HTERT RPE-1 (cell line): ENCODE measurements around the gene PSD.

Experiments used
- in situ Hi-C: fragments of 300-500 bp; cut with MboI; formaldehyde crosslinking; loops from 4 replicates; pipeline ENCODE4 v1.14.3; 2020; ENCODE audit warnings: low sequenced_read_pairs

Gene PSD

GRCh38 chr10:102449321-102450123 is 30.9 kb upstream of the PSD start:
- in situ Hi-C loops, result no loop called here

- in situ Hi-C loops, result no loop called here
Measured at GRCh38 chr10:102444851-102445250, 26.3 kb upstream of the PSD start.

GRCh38 chr10:102438374-102438773 is 19.8 kb upstream of the PSD start:
- in situ Hi-C loops, result no loop called here

GRCh38 chr10:102437515-102437914 is 18.9 kb upstream of the PSD start:
- in situ Hi-C loops, result no loop called here

GRCh38 chr10:102436312-102436711 is 17.7 kb upstream of the PSD start:
- in situ Hi-C loops, result no loop called here

- in situ Hi-C loops, result no loop called here
Measured at GRCh38 chr10:102435529-102436233, 17.1 kb upstream of the PSD start.

- in situ Hi-C loops, result no loop called here
Measured at GRCh38 chr10:102435133-102435497, 16.5 kb upstream of the PSD start.

GRCh38 chr10:102434394-102435132 is 16.0 kb upstream of the PSD start:
- in situ Hi-C loops, result no loop called here

- in situ Hi-C loops, result no loop called here
Measured at GRCh38 chr10:102433619-102434046, 15.0 kb upstream of the PSD start.

GRCh38 chr10:102432162-102432950 is 13.8 kb upstream of the PSD start, which contains the start of gene CUEDC2:
TSS of gene CUEDC2 (minus strand) at chr10:102432574. CDS start at chr10:102425188, 7,386 bp downstream.
- in situ Hi-C loops, result no loop called here

- in situ Hi-C loops, result no loop called here
Measured at GRCh38 chr10:102431452-102432124, 13.0 kb upstream of the PSD start.

- in situ Hi-C loops, result no loop called here
Measured at GRCh38 chr10:102429468-102429867, 10.9 kb upstream of the PSD start.

- in situ Hi-C loops, result no loop called here
Measured at GRCh38 chr10:102426803-102427287, 8.3 kb upstream of the PSD start.

GRCh38 chr10:102425444-102425843 is 6.9 kb upstream of the PSD start:
- in situ Hi-C loops, result no loop called here

- in situ Hi-C loops, result no loop called here
Measured at GRCh38 chr10:102424916-102425315, 6.3 kb upstream of the PSD start.

GRCh38 chr10:102424145-102424544 is 5.6 kb upstream of the PSD start:
- in situ Hi-C loops, result no loop called here

GRCh38 chr10:102423372-102423968 is 4.9 kb upstream of the PSD start:
- in situ Hi-C loops, result no loop called here

GRCh38 chr10:102422545-102423129 is 4.1 kb upstream of the PSD start:
- in situ Hi-C loops, result no loop called here
